Globus pallidus (tissue), 1 donor: ENCODE results near the gene SNCAIP.

Experiments used
- DNase-seq: peaks from one replicate; pipeline ENCODE4 v3.0.0-alpha.2; 2015; ENCODE audit warnings: low spot score

SNCAIP gene

GRCh38 chr5:122507045-122507444, 195.0 kb downstream of the SNCAIP start:
- no peak for DNase-seq

GRCh38 chr5:122507581-122507980, 195.5 kb downstream of the SNCAIP start:
- no peak for DNase-seq

- no peak for DNase-seq
These were observed 196.6 kb downstream of the SNCAIP start for GRCh38 chr5:122508623-122509022.
